Anterior cingulate cortex (tissue), 58 donors: Measurements from ENCODE around the gene ZNRF1.
"Not testable (repeated sequence)": the region's sequence is repeated elsewhere in the genome, so short reads cannot be mapped to it uniquely, and the experiment has no call there.

Source experiments
- DNase-seq, 58 donors: peaks; one replicate each; lab custom pipeline; 2025; lab: John Stamatoyannopoulos, UW

ZNRF1 gene

DNA sequence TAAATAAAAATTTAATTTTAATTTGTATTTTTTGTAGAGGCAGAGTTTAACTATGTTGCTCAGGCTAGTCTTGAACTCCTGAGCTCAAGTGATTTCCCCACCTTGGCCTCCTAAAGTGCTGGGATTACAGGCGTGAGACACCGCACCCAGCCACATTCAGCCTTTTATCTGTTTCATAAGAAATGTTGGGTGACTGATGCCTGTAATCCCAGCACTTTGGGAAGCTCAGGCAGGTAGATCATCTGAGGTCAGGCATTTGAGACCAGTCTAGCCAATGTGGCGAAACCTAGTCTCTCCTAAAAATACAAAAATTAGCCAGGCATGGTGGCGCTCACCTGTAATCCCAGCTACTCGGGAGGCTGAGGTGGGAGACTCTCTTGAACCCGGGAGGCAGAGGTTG is 92.1 kb downstream of the ZNRF1 start:
- not testable (repeated sequence) for DNase-seq

DNA sequence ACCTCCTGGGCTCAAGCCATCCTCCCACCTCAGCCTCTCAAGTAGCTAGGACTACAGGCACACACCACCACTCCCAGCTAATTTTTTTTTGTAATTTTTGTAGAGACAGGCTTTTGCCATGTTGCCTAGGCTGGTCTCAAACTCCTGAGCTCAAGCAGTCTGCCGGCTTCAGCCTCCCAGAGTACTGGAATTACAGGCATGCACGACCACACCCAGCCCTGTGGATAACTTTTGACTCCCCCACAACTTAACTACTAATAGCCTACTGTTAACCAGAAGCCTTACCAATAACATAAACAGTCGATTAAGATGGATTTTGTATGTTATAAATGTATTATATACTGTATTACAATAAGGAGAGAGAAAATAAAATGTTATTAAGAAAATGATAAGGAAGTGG is 92.8 kb downstream of the ZNRF1 start:
- not testable (repeated sequence) for DNase-seq

DNA sequence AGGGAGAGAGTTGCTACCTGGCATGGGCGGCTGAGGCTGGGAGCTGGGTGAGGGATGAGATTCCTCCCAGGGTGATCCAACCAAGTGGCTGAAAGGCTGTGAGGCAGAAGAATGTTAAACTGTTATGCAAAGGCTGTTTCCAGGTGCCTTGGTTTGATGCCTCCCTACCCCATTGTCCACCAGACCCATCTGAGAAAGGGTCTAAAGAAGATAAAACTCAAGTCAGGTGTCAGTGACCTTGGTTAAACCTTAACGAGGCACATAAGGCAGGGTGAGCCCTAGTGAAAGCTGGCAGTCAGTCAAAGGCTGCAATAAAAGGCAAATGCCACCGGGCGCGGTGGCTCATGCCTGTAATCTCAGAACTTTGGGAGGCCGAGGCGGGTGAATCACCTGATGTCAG is 94.0 kb downstream of the ZNRF1 start:
- DNase-seq = no peak

DNA sequence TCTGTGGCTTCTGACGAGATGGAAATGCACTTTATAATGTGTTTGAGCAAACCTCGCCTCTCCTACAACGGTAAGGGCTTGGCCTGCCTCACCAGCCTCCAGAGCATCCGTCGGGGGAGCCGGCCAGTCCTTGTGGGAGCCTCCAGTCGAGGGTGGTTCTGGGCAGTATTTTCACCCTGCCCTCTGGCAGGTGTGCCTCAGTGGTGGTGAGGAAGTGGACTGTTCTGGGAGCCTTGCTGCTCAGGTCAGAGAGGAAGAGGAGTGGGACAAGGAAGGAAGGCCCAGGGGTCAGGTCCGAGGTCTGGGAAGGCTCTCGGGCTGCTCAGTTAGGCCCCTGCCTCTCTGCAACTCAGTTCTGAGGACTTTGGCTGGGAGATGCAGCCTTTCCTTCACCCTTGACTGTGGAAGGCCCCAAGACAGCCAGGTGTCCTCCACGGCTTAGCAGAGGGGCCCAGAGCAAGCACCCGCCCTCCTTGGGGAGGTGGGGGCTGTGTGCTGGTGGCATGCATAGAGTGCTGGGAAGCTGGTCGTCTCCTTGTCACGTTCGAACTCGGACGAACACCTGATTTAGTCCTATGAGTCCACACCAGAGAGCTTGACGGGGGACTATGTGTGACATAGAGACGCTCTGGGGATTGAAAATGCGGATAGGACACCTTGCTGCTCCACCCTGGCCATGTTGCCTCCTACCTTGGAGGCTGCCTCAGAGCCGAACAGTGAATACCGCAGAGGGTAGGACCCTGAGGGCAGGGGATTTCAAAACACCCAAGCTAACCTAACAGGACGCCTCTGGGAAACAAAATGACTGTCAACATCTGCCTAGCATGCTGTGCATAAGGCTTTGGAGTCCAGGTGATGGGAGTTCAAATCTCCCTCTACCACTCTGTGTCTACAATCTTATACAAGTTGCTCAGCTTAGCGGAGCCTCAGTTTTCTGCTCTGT is 95.0 kb downstream of the ZNRF1 start:
- no peak for DNase-seq

DNA sequence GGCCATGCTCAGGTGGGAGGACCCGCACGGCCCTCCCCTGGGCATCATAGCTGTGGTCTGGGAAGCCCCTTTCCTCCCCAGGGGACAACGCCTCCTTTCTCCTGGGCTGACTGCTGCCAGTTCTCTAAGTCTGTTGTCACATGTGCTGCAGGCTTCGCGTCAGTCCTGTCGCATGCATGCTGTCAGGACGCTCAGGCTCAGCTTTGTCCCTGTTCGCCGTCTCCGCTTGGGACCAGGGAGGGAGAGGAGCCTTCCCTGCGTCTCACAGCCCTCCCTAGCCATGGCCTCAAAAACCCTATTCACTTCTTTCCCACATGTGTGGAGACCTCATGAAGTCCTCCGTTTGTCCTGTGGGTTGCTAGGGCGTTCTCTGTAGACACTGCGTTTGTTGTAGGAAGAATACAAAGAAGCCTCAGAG is 96.4 kb downstream of the ZNRF1 start:
- peak in 13 of 58 donors; percentile 12 to 72 (median 24) for DNase-seq

DNA sequence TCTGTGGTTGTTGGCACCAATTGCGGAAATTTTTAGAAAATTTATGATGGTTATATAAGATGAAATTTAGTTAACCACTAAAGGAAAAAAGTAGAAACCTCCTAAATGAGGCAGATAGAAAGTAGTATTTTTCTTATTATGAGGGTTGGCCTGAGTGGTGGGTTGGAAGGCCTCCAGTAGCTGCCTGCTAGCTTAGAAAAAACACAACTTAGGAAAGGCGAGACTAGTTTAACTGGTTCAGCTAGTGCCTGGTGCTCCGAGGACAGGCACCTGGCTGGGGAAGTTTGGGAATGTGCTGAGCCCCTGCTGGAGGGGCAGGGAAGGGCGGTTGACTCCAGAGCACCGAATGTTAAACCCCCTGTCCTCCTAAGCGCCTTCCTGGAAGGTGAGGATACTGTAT is 97.8 kb downstream of the ZNRF1 start:
- no peak for DNase-seq

DNA sequence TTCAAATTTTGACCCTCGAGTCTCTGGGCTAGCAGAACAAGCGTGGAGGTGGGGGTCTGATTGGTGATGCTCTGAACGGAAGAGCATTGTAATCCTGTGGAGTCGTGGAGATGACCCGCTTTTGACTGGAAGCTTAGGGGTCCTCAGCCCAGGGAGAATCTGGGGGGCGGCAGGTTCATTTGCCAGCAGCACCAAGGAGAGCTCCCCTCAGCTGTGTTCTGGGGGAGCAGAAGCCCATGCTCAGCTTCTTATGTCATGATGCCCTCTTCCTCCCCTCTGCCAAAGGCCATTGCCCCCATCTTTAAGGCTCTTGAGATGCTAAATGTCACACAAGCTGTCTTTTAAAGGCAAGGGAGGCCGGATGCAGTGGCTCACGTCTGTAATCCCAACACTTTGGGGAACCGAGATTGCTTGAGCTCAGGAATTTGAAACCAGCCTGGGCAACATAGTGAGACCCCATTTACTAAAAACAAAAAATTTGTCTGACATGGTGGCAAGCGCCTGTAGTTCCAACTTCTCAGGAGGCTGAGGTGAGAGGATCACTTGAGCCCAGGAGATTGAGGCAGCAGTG is 98.5 kb downstream of the ZNRF1 start:
- DNase-seq = no peak

DNA sequence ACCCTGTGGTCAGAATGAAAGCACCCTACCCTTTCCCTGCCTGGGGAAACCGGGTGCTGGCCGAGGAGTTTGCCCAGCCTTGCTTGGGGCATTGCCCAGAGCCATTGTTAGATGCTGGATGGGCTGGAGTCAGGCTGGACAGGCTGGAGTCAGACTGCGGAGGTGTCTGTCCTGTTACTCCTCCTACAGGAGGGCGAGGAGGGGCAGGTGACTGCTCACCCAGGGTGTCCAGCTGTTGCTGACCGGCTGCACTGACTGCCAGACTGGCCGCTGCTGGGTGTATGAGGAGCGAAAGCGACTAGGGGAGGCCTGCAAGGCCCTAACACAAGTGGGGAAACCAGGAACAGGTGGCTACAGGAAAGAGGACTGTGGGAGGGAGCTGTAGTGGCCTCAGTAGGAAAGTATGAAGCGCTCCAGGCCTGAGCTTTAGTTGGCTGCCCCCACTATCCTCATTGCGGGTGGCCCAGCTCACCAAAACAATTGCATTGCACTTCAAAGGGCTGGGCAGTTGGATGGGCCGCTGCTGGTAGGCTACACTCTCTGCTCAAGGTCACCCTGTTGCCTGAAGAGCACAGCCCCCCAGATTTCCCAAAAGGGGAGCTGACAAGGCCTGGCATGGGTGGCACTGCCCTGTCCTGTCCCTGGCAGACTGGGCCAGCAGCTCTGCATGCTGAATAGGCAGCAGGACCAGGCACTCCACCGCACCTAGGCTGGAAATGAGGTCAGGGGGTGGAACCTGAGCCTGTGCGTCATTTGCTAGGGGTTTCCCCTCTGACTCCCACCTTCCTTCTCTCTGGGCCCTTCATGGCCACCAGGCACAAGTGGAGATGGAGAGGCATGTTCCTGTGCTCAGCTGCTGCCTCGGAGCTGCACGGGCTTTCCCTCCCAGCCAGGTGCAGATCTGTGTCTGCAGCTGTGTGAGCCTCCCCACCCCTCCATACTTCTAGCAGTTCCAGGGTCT is 99.4 kb downstream of the ZNRF1 start:
- peak in 10 of 58 donors; percentile 14 to 40 (median 30) for DNase-seq

DNA sequence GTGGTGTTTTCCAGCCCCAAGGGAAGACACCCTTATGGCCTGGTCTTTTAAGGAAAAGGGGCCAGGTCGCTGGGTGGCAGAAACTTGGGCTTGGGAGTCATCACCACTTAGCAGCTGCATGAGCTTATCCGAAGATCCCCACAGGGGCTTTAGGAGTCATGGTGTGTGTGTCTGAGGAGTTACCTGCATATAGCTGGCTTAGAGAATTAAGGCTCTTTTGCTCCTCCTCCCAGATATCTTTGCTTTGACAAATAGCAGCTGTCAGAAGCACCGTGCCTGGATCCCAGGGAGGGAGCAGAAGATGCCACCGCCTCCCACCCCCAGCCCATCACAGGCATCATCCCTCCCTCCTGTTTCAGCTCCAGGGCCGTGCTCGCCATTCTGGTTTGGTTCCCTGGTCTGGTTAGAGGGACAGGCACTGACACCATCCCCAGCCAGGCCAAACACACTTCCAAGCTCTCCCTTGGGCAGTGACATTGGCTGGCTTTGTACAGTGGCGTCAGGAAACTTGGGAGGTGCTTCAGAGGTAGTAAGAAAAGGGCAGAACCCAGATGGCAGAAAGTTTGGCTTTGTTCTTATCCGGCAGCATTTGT is 100.3 kb downstream of the ZNRF1 start:
- no peak for DNase-seq

DNA sequence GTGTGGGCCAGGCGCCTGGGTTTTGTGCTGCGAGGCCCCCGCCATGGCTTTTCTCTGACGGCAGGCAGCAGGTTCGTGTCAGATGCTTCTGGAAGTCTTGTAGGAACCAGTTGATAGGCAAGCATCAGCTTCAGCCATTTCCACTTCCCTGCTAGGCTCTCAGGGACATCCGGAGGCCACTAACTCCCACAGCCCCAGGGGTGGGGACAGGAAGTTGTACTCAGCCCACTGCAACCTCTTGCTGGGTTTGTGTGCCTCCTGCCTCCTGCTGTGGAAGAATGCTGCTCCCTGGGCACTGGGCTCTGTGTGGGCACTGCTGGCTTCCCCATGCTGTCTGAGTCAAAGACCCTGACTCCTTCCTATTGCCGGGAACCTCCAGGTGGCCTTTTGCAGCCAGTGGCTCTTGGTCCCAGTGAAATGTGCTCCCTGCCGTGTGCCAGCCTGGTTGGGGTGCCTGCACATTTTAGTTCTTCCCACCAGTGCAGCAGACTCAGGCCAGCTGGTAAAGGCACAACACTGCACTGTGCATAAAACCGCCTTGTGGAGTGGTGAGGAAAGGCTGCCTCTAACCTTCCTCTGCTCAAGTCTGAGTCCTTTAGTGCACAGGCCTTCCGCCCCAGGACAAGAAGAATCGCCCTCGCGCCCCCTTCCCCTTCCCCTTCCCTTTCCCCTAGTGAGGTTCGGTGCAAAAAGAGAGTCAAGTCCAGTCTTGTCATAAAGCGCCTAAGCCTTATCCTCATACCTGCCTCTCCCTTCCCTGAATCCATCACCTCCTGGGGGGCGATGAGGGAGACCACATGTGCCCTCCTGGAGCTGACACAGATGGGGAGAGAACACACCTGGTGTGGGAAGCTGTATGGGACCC is 101.1 kb downstream of the ZNRF1 start:
- DNase-seq = no peak

DNA sequence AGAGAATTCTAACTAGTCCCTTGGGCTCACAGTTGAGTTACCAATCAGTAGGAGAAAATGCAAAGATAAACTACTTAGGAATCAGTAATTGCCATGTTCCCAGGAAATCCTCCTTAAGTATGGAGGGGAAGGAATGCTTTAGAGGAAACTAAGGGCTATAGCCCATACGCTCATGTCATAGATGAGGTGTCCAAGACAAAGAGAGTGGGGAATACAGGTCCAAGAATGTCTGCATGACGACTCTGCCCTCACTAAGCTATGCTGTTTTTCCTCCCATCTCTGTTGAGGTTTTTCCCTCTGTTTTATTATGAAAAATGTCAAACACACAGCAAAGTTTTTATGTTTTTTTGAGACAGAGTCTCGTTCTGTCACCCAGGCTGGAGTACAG is 101.8 kb downstream of the ZNRF1 start:
- DNase-seq = no peak

DNA sequence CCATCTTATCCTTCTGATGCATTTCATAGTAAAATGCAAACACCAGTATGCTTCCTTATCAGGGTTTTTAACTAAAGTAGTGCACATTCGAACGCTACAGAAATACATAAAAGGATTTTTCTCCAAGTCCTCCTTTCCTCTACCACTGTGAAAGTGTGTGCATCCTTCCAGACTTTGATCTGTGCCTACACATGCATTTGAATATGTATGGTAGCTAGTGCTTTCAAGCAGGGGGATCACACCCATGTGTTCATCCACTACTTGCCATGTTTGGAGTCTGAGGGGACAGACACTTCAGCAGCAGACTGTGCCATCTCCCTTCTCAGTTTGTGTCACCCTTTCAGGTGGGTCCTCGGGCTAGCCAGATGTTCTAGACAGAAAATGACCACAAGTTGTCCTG is 102.8 kb downstream of the ZNRF1 start:
- no peak for DNase-seq

DNA sequence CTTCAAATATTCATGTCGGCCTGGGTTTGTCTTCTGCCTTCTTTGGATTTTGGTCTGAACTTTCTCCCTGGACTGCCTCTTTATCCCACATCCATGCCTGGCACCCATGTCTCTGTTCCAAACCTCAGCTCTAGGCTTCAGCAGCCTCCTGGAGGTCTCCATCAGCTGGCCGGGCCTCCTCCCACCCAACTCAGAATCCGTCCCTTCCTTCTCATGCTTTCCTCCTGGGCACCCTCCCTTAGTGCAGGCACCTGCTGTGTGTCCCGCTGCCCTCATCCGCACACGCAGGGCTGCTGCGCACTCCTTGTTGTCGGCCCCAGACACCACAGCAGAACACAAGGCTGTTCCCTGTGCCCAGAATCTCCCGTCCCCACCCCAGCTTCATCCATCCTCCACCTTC is 103.8 kb downstream of the ZNRF1 start:
- DNase-seq = no peak

DNA sequence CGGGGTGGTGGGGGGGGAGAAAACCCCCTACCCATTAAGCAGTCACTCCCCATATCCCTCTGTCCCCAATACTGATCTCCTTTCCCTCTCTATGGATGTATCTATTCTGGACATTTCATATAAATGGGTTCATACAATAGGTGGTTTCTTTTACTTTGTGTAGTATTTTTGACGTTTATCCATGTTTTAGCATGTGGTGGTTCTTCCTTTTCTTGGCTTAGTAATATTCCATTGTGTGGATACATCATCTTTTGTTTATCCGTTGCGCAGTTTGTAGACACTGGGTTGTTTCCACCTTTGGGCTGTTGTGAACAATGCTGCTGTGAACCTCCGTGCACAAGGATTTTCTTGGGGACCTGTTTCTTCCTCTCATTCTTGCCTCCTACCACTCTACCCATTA is 105.2 kb downstream of the ZNRF1 start:
- no peak for DNase-seq

DNA sequence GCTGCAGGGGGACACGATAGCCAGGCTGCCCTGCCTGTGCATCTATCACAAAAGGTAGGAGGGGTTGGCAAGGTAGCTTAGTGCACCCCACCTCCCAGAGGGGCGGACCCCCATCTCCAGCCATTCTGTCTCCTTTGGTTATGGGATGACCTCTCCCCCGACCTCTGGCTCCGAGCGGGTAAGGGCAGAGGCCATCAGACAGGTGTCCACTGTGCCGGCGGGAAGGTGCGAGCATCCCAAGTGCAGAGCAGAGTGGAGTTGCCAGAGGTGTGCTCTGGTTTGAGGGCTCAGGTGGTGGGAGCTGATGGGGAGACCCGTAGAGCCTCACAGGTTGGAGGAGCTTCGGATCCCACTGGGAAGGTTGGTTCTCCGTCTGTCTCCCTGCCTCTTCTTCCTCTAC is 106.0 kb downstream of the ZNRF1 start:
- no peak for DNase-seq

DNA sequence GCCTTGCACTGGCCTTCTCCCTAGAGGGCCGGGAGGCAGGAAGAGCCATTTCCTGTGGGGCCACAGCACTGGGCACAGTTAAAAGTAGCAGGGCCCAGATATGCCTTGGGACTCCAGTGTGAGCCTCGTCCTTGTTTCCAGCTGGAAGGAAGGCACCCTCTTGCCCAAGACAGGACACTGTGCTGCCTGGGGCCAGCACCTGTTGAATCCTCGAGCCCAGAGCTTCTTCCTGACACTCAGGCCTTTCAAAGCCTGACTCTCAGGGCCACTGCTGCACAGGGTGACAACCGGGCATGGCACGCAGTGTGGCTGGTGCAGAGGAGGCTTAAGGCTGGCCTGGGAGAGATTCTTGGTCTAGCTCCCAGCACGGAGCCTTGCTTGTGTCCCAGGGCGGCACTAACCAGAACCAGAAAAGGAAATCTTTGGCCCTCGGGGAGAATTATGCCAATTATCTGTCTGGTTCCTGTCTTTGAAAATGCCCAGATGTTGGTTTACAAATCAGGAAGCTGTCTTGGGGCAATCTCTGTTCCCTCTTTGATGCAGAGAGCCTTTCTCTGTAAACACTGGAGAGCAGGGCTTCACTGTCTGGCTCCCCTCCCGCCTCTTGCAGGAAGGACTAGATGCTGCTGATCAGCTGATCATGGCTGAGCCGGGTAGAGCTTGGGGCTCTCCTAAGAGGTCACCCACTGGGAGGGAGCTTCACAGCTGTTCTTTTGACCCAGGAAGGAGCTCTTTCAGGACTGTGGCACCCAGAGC is 106.7 kb downstream of the ZNRF1 start:
- DNase-seq = peak in 43 of 58 donors; percentile 19 to 81 (median 46)

DNA sequence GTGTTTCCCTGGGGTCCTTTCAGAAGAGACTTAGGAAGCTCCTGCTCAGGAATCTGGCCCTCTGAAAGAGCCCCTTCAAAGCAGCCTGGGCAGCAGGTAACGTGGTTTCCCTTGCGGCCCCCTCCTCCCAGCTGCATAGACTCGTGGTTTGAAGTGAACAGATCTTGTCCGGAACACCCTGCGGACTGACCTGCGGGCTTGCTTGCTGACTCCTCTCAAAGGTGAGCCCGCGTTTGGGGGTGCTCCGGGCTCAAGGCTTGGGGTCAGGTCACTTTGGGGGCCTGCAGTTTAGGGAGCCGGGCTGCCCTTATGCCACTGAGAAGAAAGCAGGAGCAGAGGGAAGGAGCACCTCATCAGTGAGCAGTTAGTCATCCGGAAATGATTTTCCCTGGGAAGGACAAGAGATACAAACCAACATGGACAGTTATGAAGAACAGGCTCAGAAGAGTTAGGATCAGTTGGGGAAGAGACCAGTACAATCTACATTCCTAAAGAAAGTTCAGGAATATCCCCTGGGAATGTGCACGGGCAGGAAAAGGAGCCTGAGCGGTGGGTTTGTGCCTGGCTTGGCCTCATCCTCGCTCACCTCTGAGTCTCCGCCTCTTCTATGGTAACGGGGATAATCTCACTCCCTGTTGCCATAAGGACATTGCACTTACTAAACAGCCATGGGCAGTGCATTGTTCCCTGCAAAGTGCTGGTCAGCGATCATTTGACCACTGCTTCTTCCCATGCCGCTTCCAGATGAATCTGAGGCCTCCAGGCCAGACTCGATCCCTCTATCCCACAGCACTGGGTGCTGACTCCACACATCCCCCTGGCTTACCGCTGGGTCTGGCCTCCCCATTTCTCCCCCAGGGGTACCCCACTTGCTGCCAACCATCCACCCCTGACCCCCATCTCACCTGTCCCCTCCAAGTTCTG is 107.8 kb downstream of the ZNRF1 start:
- no peak for DNase-seq

DNA sequence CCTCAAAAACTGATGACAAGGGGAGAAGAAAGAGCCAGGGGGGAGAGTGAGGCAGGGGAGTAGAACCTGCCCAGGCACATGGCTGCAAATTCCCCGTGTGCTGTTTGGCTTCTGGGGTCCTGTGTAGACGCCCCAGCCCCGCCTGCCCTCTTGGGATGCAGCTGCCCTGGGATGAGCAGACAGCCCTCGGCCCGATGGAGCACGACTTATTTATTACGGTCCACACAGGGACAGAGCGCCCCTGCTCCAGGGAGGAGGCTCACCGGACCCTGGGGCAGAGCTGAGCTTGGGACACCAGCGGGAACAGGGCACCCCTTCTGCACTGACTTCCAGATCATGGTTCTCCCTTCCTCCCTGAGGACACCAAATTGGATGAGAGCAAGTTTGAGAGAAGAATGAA is 108.7 kb downstream of the ZNRF1 start:
- DNase-seq = no peak
